HEK293 (cell line): ENCODE measurements around the gene ASB10.

Experiments used
- GLIS2 ChIP-seq: fragments of 450-650 bp; formaldehyde crosslinking; IDR thresholded peaks from 2 replicates; pipeline ENCODE4 v1.5.1; 2016; ENCODE audit warnings: missing biosample characterization, missing genetic modification characterization
- SP7 ChIP-seq: fragments of 450-650 bp; formaldehyde crosslinking; IDR thresholded peaks from 2 replicates; pipeline ENCODE4 v1.5.1; 2016; ENCODE audit warnings: missing biosample characterization, missing genetic modification characterization
- TRIM28 ChIP-seq: IDR thresholded peaks from 2 replicates; pipeline ENCODE4 v1.6.1; 2011; ENCODE audit warnings: low read length, control low read depth, borderline replicate concordance
- WT1 ChIP-seq: fragments of 450-650 bp; formaldehyde crosslinking; IDR thresholded peaks from 2 replicates; pipeline ENCODE4 v1.5.1; 2016; ENCODE audit warnings: missing biosample characterization, missing genetic modification characterization
- ZBTB17 ChIP-seq: fragments of 450-650 bp; formaldehyde crosslinking; IDR thresholded peaks from 2 replicates; pipeline ENCODE4 v1.5.1; 2016; ENCODE audit warnings: missing biosample characterization, missing genetic modification characterization
- ZBTB7A ChIP-seq: fragments of 450-650 bp; formaldehyde crosslinking; IDR thresholded peaks from 2 replicates; pipeline ENCODE4 v1.5.1; 2016; ENCODE audit warnings: low read depth, missing biosample characterization, missing genetic modification characterization
- ZFHX2 ChIP-seq: fragments of 450-650 bp; formaldehyde crosslinking; conservative IDR thresholded peaks from 2 replicates; pipeline ENCODE4 v1.5.1; 2016; ENCODE audit warnings: missing biosample characterization, missing genetic modification characterization
- ZNF10 ChIP-seq: fragments of 450-650 bp; formaldehyde crosslinking; IDR thresholded peaks from 2 replicates; pipeline ENCODE4 v1.5.1; 2017; ENCODE audit warnings: missing biosample characterization, missing genetic modification characterization
- ZNF146 ChIP-seq: fragments of 450-650 bp; formaldehyde crosslinking; IDR thresholded peaks from 2 replicates; pipeline ENCODE4 v1.5.1; 2016; ENCODE audit warnings: missing biosample characterization, missing genetic modification characterization
- ZNF302 ChIP-seq: fragments of 450-650 bp; formaldehyde crosslinking; IDR thresholded peaks from 2 replicates; pipeline ENCODE4 v1.5.1; 2016; ENCODE audit warnings: missing biosample characterization, missing genetic modification characterization, low read depth
- ZNF324 ChIP-seq: fragments of 450-650 bp; formaldehyde crosslinking; IDR thresholded peaks from 2 replicates; pipeline ENCODE4 v1.5.1; 2016; ENCODE audit warnings: missing biosample characterization, missing genetic modification characterization
- ZNF394 ChIP-seq: fragments of 450-650 bp; formaldehyde crosslinking; IDR thresholded peaks from 2 replicates; pipeline ENCODE4 v1.5.1; 2016; ENCODE audit warnings: missing biosample characterization, missing genetic modification characterization, mild to moderate bottlenecking, moderate library complexity, borderline replicate concordance
- ZNF501 ChIP-seq: fragments of 450-650 bp; formaldehyde crosslinking; IDR thresholded peaks from 2 replicates; pipeline ENCODE4 v1.5.1; 2016; ENCODE audit warnings: missing biosample characterization, missing genetic modification characterization
- ZNF510 ChIP-seq: fragments of 450-650 bp; formaldehyde crosslinking; IDR thresholded peaks from 2 replicates; pipeline ENCODE4 v1.5.1; 2018; ENCODE audit warnings: mild to moderate bottlenecking, missing genetic modification characterization, missing biosample characterization; ENCODE audit not compliant: insufficient replicate concordance
- ZNF785 ChIP-seq: fragments of 450-650 bp; formaldehyde crosslinking; IDR thresholded peaks from 2 replicates; pipeline ENCODE4 v1.5.1; 2016; ENCODE audit warnings: missing biosample characterization, missing genetic modification characterization
- ZNF792 ChIP-seq: fragments of 450-650 bp; formaldehyde crosslinking; IDR thresholded peaks from 2 replicates; pipeline ENCODE4 v1.5.1; 2016; ENCODE audit warnings: missing biosample characterization, missing genetic modification characterization
- ZSCAN30 ChIP-seq: fragments of 450-650 bp; IDR thresholded peaks from 2 replicates; pipeline ENCODE4 v1.5.1; 2018; ENCODE audit warnings: missing biosample characterization, mild to moderate bottlenecking, missing genetic modification characterization, moderate library complexity
- TF ChIP-seq, protein P1 (sequence below): fragments of 450-650 bp; formaldehyde crosslinking; IDR thresholded peaks from 2 replicates; pipeline ENCODE4 v1.5.1; 2016; ENCODE audit warnings: missing biosample characterization, missing genetic modification characterization, borderline replicate concordance
- TF ChIP-seq, protein P2 (sequence below): fragments of 450-650 bp; formaldehyde crosslinking; optimal IDR thresholded peaks from 2 replicates; pipeline ENCODE3; 2016; ENCODE audit warnings: missing biosample characterization, mild to moderate bottlenecking, missing genetic modification characterization
- TF ChIP-seq, protein P3 (sequence below): fragments of 450-650 bp; formaldehyde crosslinking; IDR thresholded peaks from 2 replicates; pipeline ENCODE4 v1.5.1; 2016; ENCODE audit warnings: missing biosample characterization, missing genetic modification characterization
- TF ChIP-seq, protein P4 (sequence below): IDR thresholded peaks from 2 replicates; pipeline ENCODE4 v1.6.1; 2011; ENCODE audit warnings: mild to moderate bottlenecking, low read depth, low read length, borderline replicate concordance
- TF ChIP-seq, protein P5 (sequence below): fragments of 450-650 bp; formaldehyde crosslinking; IDR thresholded peaks from 2 replicates; pipeline ENCODE4 v1.5.1; 2017; ENCODE audit warnings: missing biosample characterization, missing genetic modification characterization
- TF ChIP-seq, protein P6 (sequence below): fragments of 450-650 bp; formaldehyde crosslinking; IDR thresholded peaks from 2 replicates; pipeline ENCODE4 v1.5.1; 2016; ENCODE audit warnings: missing biosample characterization, missing genetic modification characterization

Gene ASB10

DNA sequence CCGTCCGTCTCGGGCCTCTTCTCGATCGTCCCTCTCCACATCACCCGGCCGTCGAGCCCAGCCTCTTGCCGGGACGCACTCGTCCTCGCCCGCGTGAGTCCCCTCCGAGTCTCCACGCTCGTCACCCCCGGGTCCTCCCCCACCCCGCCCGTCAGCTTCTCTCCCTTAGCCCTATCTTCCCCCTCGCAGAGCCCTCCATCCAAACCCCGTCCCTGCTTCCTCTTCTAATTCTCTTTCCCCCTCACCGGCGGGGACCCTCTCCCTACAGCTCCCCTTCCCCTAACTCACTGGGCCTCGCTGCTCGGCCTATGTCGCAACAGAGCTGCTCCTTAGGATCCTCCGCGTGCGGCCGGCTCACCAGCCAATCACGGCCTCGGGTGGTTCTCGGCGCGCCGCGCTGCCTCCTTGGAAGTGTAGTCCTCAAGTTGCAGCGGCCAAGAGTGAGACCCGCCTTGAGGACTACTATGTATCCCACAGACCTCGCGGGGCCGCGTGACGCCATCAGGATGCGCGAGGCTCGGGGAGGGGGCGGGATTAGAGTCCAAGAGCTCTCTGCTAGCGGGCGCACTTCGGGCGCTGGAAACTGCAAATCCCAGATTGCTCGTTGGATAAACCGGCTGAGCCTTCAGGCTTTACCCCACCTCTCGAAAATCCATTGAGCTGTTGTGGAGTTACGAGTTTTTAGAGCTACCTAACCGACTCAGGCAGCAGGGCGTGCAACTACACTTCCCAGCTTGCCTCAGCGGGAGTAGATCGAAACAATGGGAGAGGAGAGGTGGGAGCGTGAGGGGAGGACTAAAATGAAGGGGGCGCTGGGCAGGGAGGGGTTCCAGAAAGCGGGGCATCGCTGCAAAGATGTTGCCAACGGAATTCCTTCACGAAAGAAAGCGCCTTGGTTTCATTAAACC, 40.1 kb upstream of the ASB10 start, which contains the start of gene ABCF2 (continued):
- TF ChIP-seq, protein P1, sequence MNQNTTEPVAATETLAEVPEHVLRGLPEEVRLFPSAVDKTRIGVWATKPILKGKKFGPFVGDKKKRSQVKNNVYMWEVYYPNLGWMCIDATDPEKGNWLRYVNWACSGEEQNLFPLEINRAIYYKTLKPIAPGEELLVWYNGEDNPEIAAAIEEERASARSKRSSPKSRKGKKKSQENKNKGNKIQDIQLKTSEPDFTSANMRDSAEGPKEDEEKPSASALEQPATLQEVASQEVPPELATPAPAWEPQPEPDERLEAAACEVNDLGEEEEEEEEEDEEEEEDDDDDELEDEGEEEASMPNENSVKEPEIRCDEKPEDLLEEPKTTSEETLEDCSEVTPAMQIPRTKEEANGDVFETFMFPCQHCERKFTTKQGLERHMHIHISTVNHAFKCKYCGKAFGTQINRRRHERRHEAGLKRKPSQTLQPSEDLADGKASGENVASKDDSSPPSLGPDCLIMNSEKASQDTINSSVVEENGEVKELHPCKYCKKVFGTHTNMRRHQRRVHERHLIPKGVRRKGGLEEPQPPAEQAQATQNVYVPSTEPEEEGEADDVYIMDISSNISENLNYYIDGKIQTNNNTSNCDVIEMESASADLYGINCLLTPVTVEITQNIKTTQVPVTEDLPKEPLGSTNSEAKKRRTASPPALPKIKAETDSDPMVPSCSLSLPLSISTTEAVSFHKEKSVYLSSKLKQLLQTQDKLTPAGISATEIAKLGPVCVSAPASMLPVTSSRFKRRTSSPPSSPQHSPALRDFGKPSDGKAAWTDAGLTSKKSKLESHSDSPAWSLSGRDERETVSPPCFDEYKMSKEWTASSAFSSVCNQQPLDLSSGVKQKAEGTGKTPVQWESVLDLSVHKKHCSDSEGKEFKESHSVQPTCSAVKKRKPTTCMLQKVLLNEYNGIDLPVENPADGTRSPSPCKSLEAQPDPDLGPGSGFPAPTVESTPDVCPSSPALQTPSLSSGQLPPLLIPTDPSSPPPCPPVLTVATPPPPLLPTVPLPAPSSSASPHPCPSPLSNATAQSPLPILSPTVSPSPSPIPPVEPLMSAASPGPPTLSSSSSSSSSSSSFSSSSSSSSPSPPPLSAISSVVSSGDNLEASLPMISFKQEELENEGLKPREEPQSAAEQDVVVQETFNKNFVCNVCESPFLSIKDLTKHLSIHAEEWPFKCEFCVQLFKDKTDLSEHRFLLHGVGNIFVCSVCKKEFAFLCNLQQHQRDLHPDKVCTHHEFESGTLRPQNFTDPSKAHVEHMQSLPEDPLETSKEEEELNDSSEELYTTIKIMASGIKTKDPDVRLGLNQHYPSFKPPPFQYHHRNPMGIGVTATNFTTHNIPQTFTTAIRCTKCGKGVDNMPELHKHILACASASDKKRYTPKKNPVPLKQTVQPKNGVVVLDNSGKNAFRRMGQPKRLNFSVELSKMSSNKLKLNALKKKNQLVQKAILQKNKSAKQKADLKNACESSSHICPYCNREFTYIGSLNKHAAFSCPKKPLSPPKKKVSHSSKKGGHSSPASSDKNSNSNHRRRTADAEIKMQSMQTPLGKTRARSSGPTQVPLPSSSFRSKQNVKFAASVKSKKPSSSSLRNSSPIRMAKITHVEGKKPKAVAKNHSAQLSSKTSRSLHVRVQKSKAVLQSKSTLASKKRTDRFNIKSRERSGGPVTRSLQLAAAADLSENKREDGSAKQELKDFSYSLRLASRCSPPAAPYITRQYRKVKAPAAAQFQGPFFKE (tag by site-specific recombination), result no peak
- TF ChIP-seq, protein P2, sequence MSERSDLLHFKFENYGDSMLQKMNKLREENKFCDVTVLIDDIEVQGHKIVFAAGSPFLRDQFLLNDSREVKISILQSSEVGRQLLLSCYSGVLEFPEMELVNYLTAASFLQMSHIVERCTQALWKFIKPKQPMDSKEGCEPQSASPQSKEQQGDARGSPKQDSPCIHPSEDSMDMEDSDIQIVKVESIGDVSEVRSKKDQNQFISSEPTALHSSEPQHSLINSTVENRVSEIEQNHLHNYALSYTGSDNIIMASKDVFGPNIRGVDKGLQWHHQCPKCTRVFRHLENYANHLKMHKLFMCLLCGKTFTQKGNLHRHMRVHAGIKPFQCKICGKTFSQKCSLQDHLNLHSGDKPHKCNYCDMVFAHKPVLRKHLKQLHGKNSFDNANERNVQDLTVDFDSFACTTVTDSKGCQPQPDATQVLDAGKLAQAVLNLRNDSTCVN (tag by site-specific recombination), result peak; percentile 83
- TF ChIP-seq, protein P3, sequence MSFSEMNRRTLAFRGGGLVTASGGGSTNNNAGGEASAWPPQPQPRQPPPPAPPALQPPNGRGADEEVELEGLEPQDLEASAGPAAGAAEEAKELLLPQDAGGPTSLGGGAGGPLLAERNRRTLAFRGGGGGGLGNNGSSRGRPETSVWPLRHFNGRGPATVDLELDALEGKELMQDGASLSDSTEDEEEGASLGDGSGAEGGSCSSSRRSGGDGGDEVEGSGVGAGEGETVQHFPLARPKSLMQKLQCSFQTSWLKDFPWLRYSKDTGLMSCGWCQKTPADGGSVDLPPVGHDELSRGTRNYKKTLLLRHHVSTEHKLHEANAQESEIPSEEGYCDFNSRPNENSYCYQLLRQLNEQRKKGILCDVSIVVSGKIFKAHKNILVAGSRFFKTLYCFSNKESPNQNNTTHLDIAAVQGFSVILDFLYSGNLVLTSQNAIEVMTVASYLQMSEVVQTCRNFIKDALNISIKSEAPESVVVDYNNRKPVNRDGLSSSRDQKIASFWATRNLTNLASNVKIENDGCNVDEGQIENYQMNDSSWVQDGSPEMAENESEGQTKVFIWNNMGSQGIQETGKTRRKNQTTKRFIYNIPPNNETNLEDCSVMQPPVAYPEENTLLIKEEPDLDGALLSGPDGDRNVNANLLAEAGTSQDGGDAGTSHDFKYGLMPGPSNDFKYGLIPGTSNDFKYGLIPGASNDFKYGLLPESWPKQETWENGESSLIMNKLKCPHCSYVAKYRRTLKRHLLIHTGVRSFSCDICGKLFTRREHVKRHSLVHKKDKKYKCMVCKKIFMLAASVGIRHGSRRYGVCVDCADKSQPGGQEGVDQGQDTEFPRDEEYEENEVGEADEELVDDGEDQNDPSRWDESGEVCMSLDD, result peak; percentile 65; the same call in 1 of the 2 replicates
- TF ChIP-seq ZBTB7A (tag by site-specific recombination) (peak; percentile 79; the same call in 1 of the 2 replicates), ZSCAN30 (no peak), TRIM28 (peak; percentile 61; the same call in 1 of the 2 replicates), ZFHX2 (tag by site-specific recombination) (0 out of 2 replicates have a peak, but pooled peaks have one; percentile 15), ZNF501 (tag by site-specific recombination) (no peak; the same call in 1 of the 2 replicates), WT1 (tag by site-specific recombination) (peak; percentile 48; the same call in 1 of the 2 replicates), ZBTB17 (tag by site-specific recombination) (peak; percentile 98), ZNF324 (peak; percentile 17), SP7 (peak; percentile 42; the same call in 1 of the 2 replicates), ZNF792 (tag by site-specific recombination) (no peak), ZNF785 (tag by site-specific recombination) (0 out of 2 replicates have a peak, but pooled peaks have one; percentile 25), ZNF510 (tag by site-specific recombination) (no peak), GLIS2 (peak; percentile 63), ZNF302 (no peak), ZNF10 (tag by site-specific recombination) (no peak; the same call in 1 of the 2 replicates), ZNF394 (tag by site-specific recombination) (peak; percentile 93), ZNF146 (tag by site-specific recombination) (0 out of 2 replicates have a peak, but pooled peaks have one; percentile 13)
- TF ChIP-seq, protein P4, sequence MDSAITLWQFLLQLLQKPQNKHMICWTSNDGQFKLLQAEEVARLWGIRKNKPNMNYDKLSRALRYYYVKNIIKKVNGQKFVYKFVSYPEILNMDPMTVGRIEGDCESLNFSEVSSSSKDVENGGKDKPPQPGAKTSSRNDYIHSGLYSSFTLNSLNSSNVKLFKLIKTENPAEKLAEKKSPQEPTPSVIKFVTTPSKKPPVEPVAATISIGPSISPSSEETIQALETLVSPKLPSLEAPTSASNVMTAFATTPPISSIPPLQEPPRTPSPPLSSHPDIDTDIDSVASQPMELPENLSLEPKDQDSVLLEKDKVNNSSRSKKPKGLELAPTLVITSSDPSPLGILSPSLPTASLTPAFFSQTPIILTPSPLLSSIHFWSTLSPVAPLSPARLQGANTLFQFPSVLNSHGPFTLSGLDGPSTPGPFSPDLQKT, result no peak
- TF ChIP-seq, protein P5, sequence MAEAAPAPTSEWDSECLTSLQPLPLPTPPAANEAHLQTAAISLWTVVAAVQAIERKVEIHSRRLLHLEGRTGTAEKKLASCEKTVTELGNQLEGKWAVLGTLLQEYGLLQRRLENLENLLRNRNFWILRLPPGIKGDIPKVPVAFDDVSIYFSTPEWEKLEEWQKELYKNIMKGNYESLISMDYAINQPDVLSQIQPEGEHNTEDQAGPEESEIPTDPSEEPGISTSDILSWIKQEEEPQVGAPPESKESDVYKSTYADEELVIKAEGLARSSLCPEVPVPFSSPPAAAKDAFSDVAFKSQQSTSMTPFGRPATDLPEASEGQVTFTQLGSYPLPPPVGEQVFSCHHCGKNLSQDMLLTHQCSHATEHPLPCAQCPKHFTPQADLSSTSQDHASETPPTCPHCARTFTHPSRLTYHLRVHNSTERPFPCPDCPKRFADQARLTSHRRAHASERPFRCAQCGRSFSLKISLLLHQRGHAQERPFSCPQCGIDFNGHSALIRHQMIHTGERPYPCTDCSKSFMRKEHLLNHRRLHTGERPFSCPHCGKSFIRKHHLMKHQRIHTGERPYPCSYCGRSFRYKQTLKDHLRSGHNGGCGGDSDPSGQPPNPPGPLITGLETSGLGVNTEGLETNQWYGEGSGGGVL (tag by site-specific recombination), result peak; percentile 97
- TF ChIP-seq, protein P6, sequence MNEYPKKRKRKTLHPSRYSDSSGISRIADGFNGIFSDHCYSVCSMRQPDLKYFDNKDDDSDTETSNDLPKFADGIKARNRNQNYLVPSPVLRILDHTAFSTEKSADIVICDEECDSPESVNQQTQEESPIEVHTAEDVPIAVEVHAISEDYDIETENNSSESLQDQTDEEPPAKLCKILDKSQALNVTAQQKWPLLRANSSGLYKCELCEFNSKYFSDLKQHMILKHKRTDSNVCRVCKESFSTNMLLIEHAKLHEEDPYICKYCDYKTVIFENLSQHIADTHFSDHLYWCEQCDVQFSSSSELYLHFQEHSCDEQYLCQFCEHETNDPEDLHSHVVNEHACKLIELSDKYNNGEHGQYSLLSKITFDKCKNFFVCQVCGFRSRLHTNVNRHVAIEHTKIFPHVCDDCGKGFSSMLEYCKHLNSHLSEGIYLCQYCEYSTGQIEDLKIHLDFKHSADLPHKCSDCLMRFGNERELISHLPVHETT (tag by site-specific recombination), result 0 out of 2 replicates have a peak, but pooled peaks have one; percentile 62
